HCT116 (cell line): ENCODE data around the gene HHAT. TPM values are rescaled to one million over a fixed set of nuclear protein-coding genes. Genes with fewer than 3 reads are reported as not detected.
A peak's percentile ranks its signal among the peaks of the same experiment; 100 is the strongest.

Experiments used
- ATAC-seq: fragments of 200-7000 bp; cut with Tn5 transposase; 2 replicates; pipeline ENCODE4 v1.9.1; 2020; ENCODE audit warnings: mild to moderate bottlenecking, moderate library complexity
- BruUV-seq: library from RNA; stranded (reverse); fragments of 400-500 nt; replicated peaks from 2 replicates; lab custom pipeline; 2021; lab: Mats Ljungman, UMichigan
- CTCF ChIA-PET: fragments of 300-600 bp; sonication (Branson Sonifier 250); formaldehyde crosslinking; loops from one replicate; lab custom pipeline; 2021; ENCODE audit warnings: antibody characterized with exemption; lab: Charles Lee
- POLR2A ChIA-PET: fragments of 300-600, 350-600 bp; sonication (Branson Sonifier 250); formaldehyde crosslinking; loops from one replicate; lab custom pipeline; 2021; ENCODE audit warnings: antibody characterized with exemption; lab: Charles Lee
- RAD21 ChIA-PET, 2 experiments: fragments of 300-600 bp; sonication (Branson Sonifier 250); formaldehyde crosslinking; loops; one replicate each; lab custom pipeline; 2023; ENCODE audit warnings: low total read pairs in 2 of 2; ENCODE audit not compliant: uncharacterized antibody in 2 of 2, unreplicated experiment in 2 of 2, low non-redundant PET in 1 of 2; lab: Charles Lee
- DNase-seq: peaks from one replicate; pipeline ENCODE4 v3.0.0-alpha.2; 2010; ENCODE audit warnings: low read depth, low spot score
- H2AFZ ChIP-seq: fragments of 200-600 bp; shearing (Covaris generic), sonication (generic); 2 replicates; pipeline ENCODE4 v1.6.1; 2017; ENCODE audit warnings: low read depth, mixed run types, mixed read lengths, antibody characterized with exemption, low read length; ENCODE audit not compliant: poor library complexity, severe bottlenecking
- H3K27ac ChIP-seq: 2 replicates; pipeline ENCODE4 v1.5.1; 2012; ENCODE audit warnings: low read depth, low read length
- H3K27me3 ChIP-seq: fragments of 200-600 bp; sonication (generic); 2 replicates; pipeline ENCODE4 v1.6.1; 2016; ENCODE audit warnings: mixed run types, low read length, mixed read lengths; ENCODE audit not compliant: insufficient read depth
- H3K36me3 ChIP-seq, 2 experiments: fragments of 200-500 bp in 1 of 2; fragments of 200-600 bp in 1 of 2; sonication (Bioruptor generic) in 1 of 2; sonication (generic) in 1 of 2; 2 replicates each; pipeline versions ENCODE4 v1.5.1 to v1.6.1; 2014 to 2016; ENCODE audit warnings: low read length in 2 of 2, inconsistent platforms in 1 of 2, mixed read lengths in 1 of 2, mixed run types in 1 of 2; ENCODE audit not compliant: insufficient read depth in 2 of 2, control insufficient read depth in 1 of 2
- H3K4me1 ChIP-seq, 2 experiments: fragments of 200-600 bp in 1 of 2; sonication (generic) in 1 of 2; 2 replicates each; pipeline versions ENCODE4 v1.5.1 to v1.6.1; 2012 to 2017; ENCODE audit warnings: low read length in 2 of 2, inconsistent platforms in 1 of 2, mild to moderate bottlenecking in 1 of 2, mixed read lengths in 1 of 2, mixed run types in 1 of 2, moderate library complexity in 1 of 2; ENCODE audit not compliant: insufficient read depth in 2 of 2, control insufficient read depth in 1 of 2
- H3K4me2 ChIP-seq: fragments of 200-600 bp; sonication (generic); 2 replicates; pipeline ENCODE4 v1.6.1; 2017; ENCODE audit warnings: mixed run types, low read length, mixed read lengths
- H3K4me3 ChIP-seq, 2 experiments: fragments of 200-600 bp in 1 of 2; sonication (generic) in 1 of 2; replicated peaks in 1 of 2; 2 replicates each; pipeline ENCODE4 v1.5.1; 2011 to 2016; ENCODE audit warnings: low read length in 2 of 2, control low read depth in 1 of 2, low read depth in 1 of 2, mild to moderate bottlenecking in 1 of 2, mixed read lengths in 1 of 2, mixed run types in 1 of 2
- H3K79me2 ChIP-seq: fragments of 200-600 bp; sonication (generic); 2 replicates; pipeline ENCODE4 v1.6.1; 2017; ENCODE audit warnings: mild to moderate bottlenecking, mixed run types, low read length, moderate library complexity, mixed read lengths; ENCODE audit not compliant: insufficient read depth
- H3K9ac ChIP-seq: fragments of 200-600 bp; sonication (generic); 2 replicates; pipeline ENCODE4 v1.6.1; 2016; ENCODE audit warnings: low read length, mixed read lengths
- H3K9me2 ChIP-seq: fragments of 200-600 bp; sonication (generic), shearing (Covaris generic); 2 replicates; pipeline ENCODE4 v1.6.1; 2017; ENCODE audit warnings: mixed run types, mild to moderate bottlenecking, moderate library complexity; ENCODE audit not compliant: insufficient read depth
- H3K9me3 ChIP-seq, 2 experiments: fragments of 200-500 bp in 1 of 2; fragments of 200-600 bp in 1 of 2; sonication (Bioruptor generic) in 1 of 2; sonication (generic) in 1 of 2; 2 replicates each; pipeline ENCODE4 v1.6.1; 2014 to 2017; ENCODE audit warnings: low read length in 2 of 2, mixed read lengths in 2 of 2, inconsistent platforms in 1 of 2, low read depth in 1 of 2, mild to moderate bottlenecking in 1 of 2, mixed run types in 1 of 2, moderate library complexity in 1 of 2; ENCODE audit not compliant: control insufficient read depth in 1 of 2, insufficient read depth in 1 of 2
- H4K20me1 ChIP-seq: fragments of 200-600 bp; sonication (generic), shearing (Covaris generic); 2 replicates; pipeline ENCODE4 v1.6.1; 2017; ENCODE audit warnings: mixed run types, mild to moderate bottlenecking, moderate library complexity; ENCODE audit not compliant: insufficient read depth
- CTCF ChIP-seq, 3 experiments: fragments of 200-600 bp in 1 of 3; sonication (generic) in 1 of 3; IDR thresholded peaks in 2 of 3; conservative IDR thresholded peaks in 1 of 3; 2 replicates each; pipeline ENCODE4 v1.5.1; 2012 to 2017; ENCODE audit warnings: low read depth in 2 of 3, low read length in 2 of 3, antibody characterized with exemption in 1 of 3, borderline replicate concordance in 1 of 3, control low read depth in 1 of 3, mild to moderate bottlenecking in 1 of 3, mixed read lengths in 1 of 3, mixed run types in 1 of 3, moderate library complexity in 1 of 3; ENCODE audit not compliant: insufficient read depth in 1 of 3
- ELF1 ChIP-seq: IDR thresholded peaks from 2 replicates; pipeline ENCODE4 v1.6.1; 2012; ENCODE audit warnings: low read depth, borderline replicate concordance
- FOSL1 ChIP-seq: IDR thresholded peaks from 2 replicates; pipeline ENCODE4 v1.6.1; 2012; ENCODE audit warnings: low read depth
- JUND ChIP-seq: IDR thresholded peaks from 2 replicates; pipeline ENCODE4 v1.6.1; 2012
- MAX ChIP-seq: IDR thresholded peaks from 2 replicates; pipeline ENCODE4 v1.6.1; 2012
- POLR2A ChIP-seq: IDR thresholded peaks from 2 replicates; pipeline ENCODE4 v1.7.0; 2011; ENCODE audit warnings: borderline replicate concordance; ENCODE audit not compliant: insufficient read depth, insufficient read length; ENCODE audit errors: extremely low read depth
- RAD21 ChIP-seq: IDR thresholded peaks from 2 replicates; pipeline ENCODE4 v1.6.1; 2012; ENCODE audit warnings: low read depth, mild to moderate bottlenecking
- SIN3A ChIP-seq: IDR thresholded peaks from 2 replicates; pipeline ENCODE4 v1.6.1; 2012; ENCODE audit warnings: low read depth
- SP1 ChIP-seq: IDR thresholded peaks from 2 replicates; pipeline ENCODE4 v1.6.1; 2012; ENCODE audit warnings: low read depth
- SRF ChIP-seq: IDR thresholded peaks from 2 replicates; pipeline ENCODE4 v1.6.1; 2012; ENCODE audit warnings: low read depth
- ZFX ChIP-seq: fragments of 450-650 bp; IDR thresholded peaks from 2 replicates; pipeline ENCODE4 v1.6.1; 2017
- intact Hi-C: fragments of 100-400 bp; cut with micrococcal nuclease; formaldehyde crosslinking; loops from 2 replicates; pipeline ENCODE4 v1.10.0; 2022
- total RNA-seq: library from RNA; stranded (reverse); gene quantifications from one replicate; pipeline ENCODE4 v1.2.1, GENCODE V29; 2021; ENCODE audit not compliant: unreplicated experiment
- TF ChIP-seq, protein P1 (sequence below): IDR thresholded peaks from 2 replicates; pipeline ENCODE4 v1.6.1; 2011; ENCODE audit warnings: mild to moderate bottlenecking, low read length, moderate library complexity; ENCODE audit not compliant: insufficient replicate concordance; ENCODE audit errors: extremely low read depth

The HHAT gene
- total RNA-seq, 1 experiment from 2014 or later: 2.7 TPM

DNA sequence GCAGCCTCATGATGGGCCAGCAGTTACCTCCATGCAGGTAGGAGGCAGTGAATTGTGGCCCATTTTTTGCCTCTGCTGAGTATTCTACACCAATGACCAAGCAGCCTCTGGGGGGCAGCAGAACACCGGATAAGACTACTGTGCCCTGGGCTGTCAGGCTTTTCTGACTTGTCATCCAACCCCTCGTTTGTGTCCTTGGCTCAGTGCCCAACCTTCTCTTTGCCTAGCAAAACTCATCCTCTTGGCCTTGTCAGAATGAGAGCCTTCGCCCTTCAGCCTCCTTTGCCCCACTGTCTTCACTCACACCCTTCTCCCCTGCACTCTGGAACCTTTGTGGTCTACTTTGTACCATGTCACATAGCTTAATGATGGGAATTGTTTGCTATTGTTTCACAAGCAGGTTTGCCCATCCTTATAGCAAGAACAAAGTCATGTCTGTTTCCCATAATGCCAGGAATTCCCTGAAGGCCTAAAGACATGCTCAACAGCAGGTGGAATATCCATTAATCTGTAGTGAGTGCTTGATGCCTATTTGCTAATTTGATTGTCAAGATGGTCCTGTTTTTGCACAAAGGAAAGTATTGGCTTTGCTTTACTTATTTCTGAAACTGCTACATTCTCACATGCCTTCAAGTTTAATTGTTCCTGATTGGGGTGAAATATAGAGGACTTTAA is 255.9 kb downstream of the HHAT start:
- TF ChIP-seq JUND (no peak), RAD21 (peak; percentile 92), CTCF (IDR thresholded peaks at IDR 0.05 in 2 of 3, conservative IDR thresholded peaks at IDR 0.05 in 1 of 3; ENCODE audit: borderline replicate concordance in 1 of 3, insufficient read depth in 1 of 3, low read depth in 2 of 3, low read length in 2 of 3) (peak; percentile 74 to 82 (median 76))
- no peak overlapping the region for H3K4me2 ChIP-seq
- ATAC-seq: peak; percentile 99
- intact Hi-C loops: loop anchor here (1.0 to 10.0 kb wide), 7 partner anchors 137 to 1070 kb away; partner anchors contain the start of gene KCNH1
- ChIA-PET CTCF (interaction anchor here (1.2 to 5.1 kb wide), 3 partner anchors 178 to 550 kb away, joined by 3 to 44 read pairs (median 4); partner anchors contain the start of gene KCNH1), POLR2A (no interaction called here), RAD21 (interaction anchor here in 1 of 2 experiments (0.5 kb wide), 1 partner anchor 560 kb away, joined by 4 read pairs; no protein-coding TSS in a partner anchor)
- no peaks in the 10 kb centered on the region for H3K9me3 ChIP-seq
- peak; percentile 54 for DNase-seq
- no peaks in the 10 kb centered on the region for H3K4me1 ChIP-seq
- H3K27ac ChIP-seq: no peak overlapping the region
- H3K9ac ChIP-seq: no peak overlapping the region
- BruUV-seq: no TSS peak
- H4K20me1 ChIP-seq: no peaks in the 10 kb centered on the region
- H3K9me2 ChIP-seq: no peaks in the 10 kb centered on the region
- no peak overlapping the region for H3K4me3 ChIP-seq
- H3K27me3 ChIP-seq: peaks cover 17% of the 10 kb centered on the region; the same call in 1 of the 2 replicates
- no peaks in the 10 kb centered on the region for H3K36me3 ChIP-seq
- H2AFZ ChIP-seq: no peak overlapping the region
- H3K79me2 ChIP-seq: no peaks in the 10 kb centered on the region

DNA sequence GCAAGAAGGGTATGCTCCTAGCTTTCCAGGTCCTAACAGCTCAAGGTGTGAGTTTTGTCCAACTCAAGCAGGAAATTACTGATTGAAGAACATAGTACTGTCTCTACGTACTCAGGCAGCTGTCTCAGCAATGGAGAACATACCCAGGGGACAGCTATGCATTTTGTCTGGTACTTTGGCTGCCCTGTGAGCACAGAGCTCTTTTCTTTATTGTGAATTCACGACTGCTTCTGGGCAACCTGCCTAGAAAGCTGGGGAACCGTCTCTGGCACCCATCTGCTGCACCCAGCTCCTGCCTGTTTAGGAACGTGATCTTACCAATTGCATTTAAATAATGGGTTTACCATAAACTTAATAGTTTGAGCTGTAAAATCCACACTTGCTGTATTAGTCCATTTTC is 258.1 kb downstream of the HHAT start:
- POLR2A ChIA-PET: no interaction called here
- BruUV-seq: no TSS peak
- Histone ChIP-seq H3K9me3 (no peaks in the 10 kb centered on the region), H2AFZ (no peak overlapping the region), H3K4me3 (no peak overlapping the region), H4K20me1 (no peaks in the 10 kb centered on the region), H3K79me2 (no peaks in the 10 kb centered on the region), H3K4me2 (no peak overlapping the region), H3K27ac (no peak overlapping the region), H3K9me2 (no peaks in the 10 kb centered on the region), H3K27me3 (peaks cover 11% of the 10 kb centered on the region; the same call in 1 of the 2 replicates), H3K9ac (no peak overlapping the region), H3K4me1 (no peaks in the 10 kb centered on the region), H3K36me3 (no peaks in the 10 kb centered on the region)
- intact Hi-C loops: loop anchor here (10.0 kb wide), 1 partner anchor 888 kb away; no protein-coding TSS in a partner anchor
- CTCF ChIA-PET: interaction anchor here (5.1 kb wide), 1 partner anchor 548 kb away, joined by 44 read pairs; the partner anchor contains the start of gene KCNH1
- DNase-seq: no peak
- RAD21 ChIA-PET: no interaction called here
- no peak for ATAC-seq
- TF ChIP-seq, protein P1, sequence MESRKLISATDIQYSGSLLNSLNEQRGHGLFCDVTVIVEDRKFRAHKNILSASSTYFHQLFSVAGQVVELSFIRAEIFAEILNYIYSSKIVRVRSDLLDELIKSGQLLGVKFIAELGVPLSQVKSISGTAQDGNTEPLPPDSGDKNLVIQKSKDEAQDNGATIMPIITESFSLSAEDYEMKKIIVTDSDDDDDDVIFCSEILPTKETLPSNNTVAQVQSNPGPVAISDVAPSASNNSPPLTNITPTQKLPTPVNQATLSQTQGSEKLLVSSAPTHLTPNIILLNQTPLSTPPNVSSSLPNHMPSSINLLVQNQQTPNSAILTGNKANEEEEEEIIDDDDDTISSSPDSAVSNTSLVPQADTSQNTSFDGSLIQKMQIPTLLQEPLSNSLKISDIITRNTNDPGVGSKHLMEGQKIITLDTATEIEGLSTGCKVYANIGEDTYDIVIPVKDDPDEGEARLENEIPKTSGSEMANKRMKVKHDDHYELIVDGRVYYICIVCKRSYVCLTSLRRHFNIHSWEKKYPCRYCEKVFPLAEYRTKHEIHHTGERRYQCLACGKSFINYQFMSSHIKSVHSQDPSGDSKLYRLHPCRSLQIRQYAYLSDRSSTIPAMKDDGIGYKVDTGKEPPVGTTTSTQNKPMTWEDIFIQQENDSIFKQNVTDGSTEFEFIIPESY: no peak
- TF ChIP-seq ZFX: no peak
- no peak for TF ChIP-seq SIN3A
- no peak for TF ChIP-seq ELF1
- TF ChIP-seq CTCF (IDR thresholded peaks at IDR 0.05 in 2 of 3, conservative IDR thresholded peaks at IDR 0.05 in 1 of 3; ENCODE audit: borderline replicate concordance in 1 of 3, insufficient read depth in 1 of 3, low read depth in 2 of 3, low read length in 2 of 3): no peak
- no peak for TF ChIP-seq SP1
- TF ChIP-seq FOSL1: no peak
- no peak for TF ChIP-seq POLR2A
- TF ChIP-seq SRF: no peak
- no peak for TF ChIP-seq MAX
- TF ChIP-seq RAD21: no peak
